T-helper 22 cell (primary cell): Measurements from ENCODE around the gene SFMBT2.

Experiments used
- DNase-seq: peaks from one replicate; pipeline ENCODE4 v3.0.0-alpha.2; 2020; ENCODE audit warnings: low read depth

The SFMBT2 gene

GRCh38 chr10:7136016-7136415, 274.8 kb downstream of the SFMBT2 start:
- no peak for DNase-seq

GRCh38 chr10:7135188-7135587, 275.6 kb downstream of the SFMBT2 start:
- no peak for DNase-seq

GRCh38 chr10:7134448-7134847, 276.4 kb downstream of the SFMBT2 start:
- no peak for DNase-seq

GRCh38 chr10:7133958-7134357, 276.9 kb downstream of the SFMBT2 start:
- DNase-seq, result no peak

- no peak for DNase-seq
Measured at GRCh38 chr10:7133278-7133677, 277.6 kb downstream of the SFMBT2 start.

- no peak for DNase-seq
Measured at GRCh38 chr10:7130191-7130911, 280.5 kb downstream of the SFMBT2 start.

GRCh38 chr10:7123774-7124173, 287.1 kb downstream of the SFMBT2 start:
- no peak for DNase-seq

GRCh38 chr10:7122561-7122960, 288.3 kb downstream of the SFMBT2 start:
- DNase-seq, result no peak

- peak; percentile 5 for DNase-seq
Measured at GRCh38 chr10:7121154-7121797, 289.6 kb downstream of the SFMBT2 start.

- no peak for DNase-seq
Measured at GRCh38 chr10:7119325-7120015, 291.4 kb downstream of the SFMBT2 start.

- no peak for DNase-seq
Measured at GRCh38 chr10:7117806-7118674, 292.8 kb downstream of the SFMBT2 start.

- DNase-seq, result no peak
Measured at GRCh38 chr10:7117177-7117799, 293.5 kb downstream of the SFMBT2 start.

- DNase-seq, result no peak
Measured at GRCh38 chr10:7111561-7111960, 299.3 kb downstream of the SFMBT2 start.

GRCh38 chr10:7111089-7111488, 299.7 kb downstream of the SFMBT2 start:
- no peak for DNase-seq
